Astrocyte (in vitro differentiated cells and primary cell): ENCODE results near the gene UVSSA. TPM values are rescaled to one million over a fixed set of nuclear protein-coding genes. Genes with fewer than 3 reads are reported as not detected.
A peak's percentile ranks its signal among the peaks of the same experiment; 100 is the strongest.

Source experiments
- DNase-seq: peaks from one replicate; pipeline ENCODE4 v3.0.0-alpha.2; 2010; ENCODE audit warnings: low read depth
- FAIRE-seq: peaks from 2 replicates; lab custom pipeline; 2011; peaks lifted over from hg19 to GRCh38; lab: Jason Lieb, UNC
- H2AFZ ChIP-seq: 2 replicates; pipeline ENCODE4 v1.6.0; 2012; ENCODE audit warnings: low read depth, low read length, inconsistent platforms
- H3K27ac ChIP-seq: 2 replicates; pipeline ENCODE4 v1.5.1; 2011; ENCODE audit warnings: low read depth, low read length, inconsistent platforms
- H3K27me3 ChIP-seq: 2 replicates; pipeline ENCODE4 v1.6.0; 2011; ENCODE audit warnings: low read length, inconsistent platforms; ENCODE audit not compliant: insufficient read depth
- H3K36me3 ChIP-seq: 2 replicates; pipeline ENCODE4 v1.5.1; 2011; ENCODE audit warnings: low read length, inconsistent platforms; ENCODE audit not compliant: insufficient read depth
- H3K4me1 ChIP-seq: 2 replicates; pipeline ENCODE4 v1.5.1; 2011; ENCODE audit warnings: low read length, inconsistent platforms; ENCODE audit not compliant: insufficient read depth
- H3K4me2 ChIP-seq: 2 replicates; pipeline ENCODE4 v1.6.0; 2012; ENCODE audit warnings: low read length, inconsistent platforms
- H3K4me3 ChIP-seq: 2 replicates; pipeline ENCODE4 v1.5.1; 2011; ENCODE audit warnings: low read depth, mild to moderate bottlenecking, low read length, inconsistent platforms; ENCODE audit not compliant: insufficient read depth
- H3K79me2 ChIP-seq: 2 replicates; pipeline ENCODE4 v1.6.0; 2012; ENCODE audit warnings: mild to moderate bottlenecking, low read length, inconsistent platforms; ENCODE audit not compliant: insufficient read depth
- H3K9ac ChIP-seq: 2 replicates; pipeline ENCODE4 v1.6.0; 2012; ENCODE audit warnings: mild to moderate bottlenecking, low read length, inconsistent platforms
- H3K9me3 ChIP-seq: 2 replicates; pipeline ENCODE4 v1.5.1; 2012; ENCODE audit warnings: low read depth, mild to moderate bottlenecking, low read length, inconsistent platforms; ENCODE audit not compliant: insufficient read depth
- H4K20me1 ChIP-seq: 2 replicates; pipeline ENCODE4 v1.6.0; 2012; ENCODE audit warnings: low read length, inconsistent platforms; ENCODE audit not compliant: insufficient read depth
- H3K27ac Mint-ChIP-seq: one replicate; pipeline ENCODE4 v1.8.0; 2021; ENCODE audit warnings: mild to moderate bottlenecking, mixed read lengths; ENCODE audit not compliant: unreplicated experiment
- H3K27me3 Mint-ChIP-seq: one replicate; pipeline ENCODE4 v1.8.0; 2021; ENCODE audit warnings: low read depth, mixed read lengths; ENCODE audit not compliant: unreplicated experiment
- H3K36me3 Mint-ChIP-seq: one replicate; pipeline ENCODE4 v1.8.0; 2021; ENCODE audit warnings: low read depth, mixed read lengths; ENCODE audit not compliant: unreplicated experiment
- H3K4me1 Mint-ChIP-seq: one replicate; pipeline ENCODE4 v1.8.0; 2021; ENCODE audit warnings: low read depth, mixed read lengths; ENCODE audit not compliant: unreplicated experiment
- H3K4me3 Mint-ChIP-seq: one replicate; pipeline ENCODE4 v1.8.0; 2021; ENCODE audit warnings: mild to moderate bottlenecking, moderate library complexity, mixed read lengths; ENCODE audit not compliant: unreplicated experiment
- H3K9me3 Mint-ChIP-seq: one replicate; pipeline ENCODE4 v1.8.0; 2021; ENCODE audit warnings: mild to moderate bottlenecking, mixed read lengths; ENCODE audit not compliant: unreplicated experiment
- EZH2 ChIP-seq: IDR thresholded peaks from 2 replicates; pipeline ENCODE4 v1.6.1; 2012; ENCODE audit warnings: mild to moderate bottlenecking, low read length, inconsistent platforms; ENCODE audit not compliant: insufficient read depth
- total RNA-seq: library from RNA; stranded (reverse); gene quantifications from 2 replicates; pipeline ENCODE4 v1.2.1, GENCODE V29; 2021
- TF ChIP-seq, protein P1 (sequence below): IDR thresholded peaks from 2 replicates; pipeline ENCODE4 v1.5.1; 2011; ENCODE audit warnings: low read depth, mild to moderate bottlenecking, inconsistent platforms, low read length, moderate library complexity; ENCODE audit not compliant: insufficient read depth

UVSSA gene
- total RNA-seq, 1 donor from 2014 or later = 14.8 TPM

DNA sequence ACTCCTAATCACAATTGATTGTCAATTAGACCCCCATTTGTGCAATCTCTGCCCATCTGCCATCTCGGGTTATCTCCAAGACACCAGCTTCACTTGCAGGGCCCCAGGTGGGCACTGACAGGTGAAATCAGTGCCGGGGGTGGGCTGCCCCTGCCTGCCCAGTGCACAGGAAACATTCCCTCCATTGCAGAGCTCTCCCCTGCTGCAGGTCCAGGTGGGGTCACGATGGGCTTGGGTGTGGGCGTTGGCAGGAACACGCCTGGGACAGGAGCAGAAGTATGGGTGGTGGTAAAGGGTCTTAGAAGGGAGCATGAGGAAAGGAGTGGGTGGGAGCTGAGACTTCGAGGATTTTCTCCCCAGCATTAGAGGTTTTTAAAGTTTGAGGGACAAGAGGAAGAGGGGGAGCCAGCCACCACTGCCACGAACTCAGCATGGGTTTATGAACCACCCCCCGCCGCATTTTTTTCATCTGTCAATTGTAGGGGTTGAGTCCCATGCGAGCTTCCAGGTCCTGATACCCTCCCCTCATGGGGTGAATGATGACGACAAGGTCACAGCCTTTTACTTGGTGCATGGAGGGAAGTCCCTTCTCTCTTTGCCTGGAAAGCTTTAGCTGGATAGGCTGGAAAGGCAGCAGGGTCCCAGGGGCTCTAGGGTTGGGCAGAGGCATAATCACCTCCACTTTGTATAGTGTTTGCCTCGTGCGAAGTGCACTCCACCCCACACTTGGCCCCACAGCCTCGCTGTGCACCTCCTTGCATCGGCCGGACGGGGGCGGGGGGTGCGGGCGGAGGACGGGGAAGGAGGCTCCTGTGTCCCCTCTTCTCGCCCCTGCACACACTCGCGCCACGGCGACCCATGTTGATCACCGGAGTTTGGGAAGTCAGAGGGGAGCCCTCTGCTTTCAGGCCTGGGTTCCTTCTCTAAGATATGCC lies 62.8 kb downstream of the UVSSA start:
- Histone ChIP-seq H3K9me3 (no peaks in the 10 kb centered on the region), H3K36me3 (no peaks in the 10 kb centered on the region), H3K9ac (no peak overlapping the region), H3K4me1 (no peaks in the 10 kb centered on the region), H4K20me1 (peaks cover 8% of the 10 kb centered on the region), H2AFZ (no peak overlapping the region), H3K4me2 (no peak overlapping the region), H3K4me3 (no peak overlapping the region), H3K79me2 (no peaks in the 10 kb centered on the region), H3K27me3 (peaks cover 48% of the 10 kb centered on the region), H3K27ac (no peak overlapping the region)
- Mint-ChIP-seq H3K27ac (no peak overlapping the region), H3K9me3 (peaks cover 10% of the 10 kb centered on the region), H3K4me1 (no peaks in the 10 kb centered on the region), H3K27me3 (peaks cover 56% of the 10 kb centered on the region), H3K4me3 (no peak overlapping the region), H3K36me3 (no peaks in the 10 kb centered on the region)
- FAIRE-seq = no peak
- TF ChIP-seq EZH2 = no peak
- TF ChIP-seq, protein P1, sequence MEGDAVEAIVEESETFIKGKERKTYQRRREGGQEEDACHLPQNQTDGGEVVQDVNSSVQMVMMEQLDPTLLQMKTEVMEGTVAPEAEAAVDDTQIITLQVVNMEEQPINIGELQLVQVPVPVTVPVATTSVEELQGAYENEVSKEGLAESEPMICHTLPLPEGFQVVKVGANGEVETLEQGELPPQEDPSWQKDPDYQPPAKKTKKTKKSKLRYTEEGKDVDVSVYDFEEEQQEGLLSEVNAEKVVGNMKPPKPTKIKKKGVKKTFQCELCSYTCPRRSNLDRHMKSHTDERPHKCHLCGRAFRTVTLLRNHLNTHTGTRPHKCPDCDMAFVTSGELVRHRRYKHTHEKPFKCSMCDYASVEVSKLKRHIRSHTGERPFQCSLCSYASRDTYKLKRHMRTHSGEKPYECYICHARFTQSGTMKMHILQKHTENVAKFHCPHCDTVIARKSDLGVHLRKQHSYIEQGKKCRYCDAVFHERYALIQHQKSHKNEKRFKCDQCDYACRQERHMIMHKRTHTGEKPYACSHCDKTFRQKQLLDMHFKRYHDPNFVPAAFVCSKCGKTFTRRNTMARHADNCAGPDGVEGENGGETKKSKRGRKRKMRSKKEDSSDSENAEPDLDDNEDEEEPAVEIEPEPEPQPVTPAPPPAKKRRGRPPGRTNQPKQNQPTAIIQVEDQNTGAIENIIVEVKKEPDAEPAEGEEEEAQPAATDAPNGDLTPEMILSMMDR = no peak
- no peak for DNase-seq

DNA sequence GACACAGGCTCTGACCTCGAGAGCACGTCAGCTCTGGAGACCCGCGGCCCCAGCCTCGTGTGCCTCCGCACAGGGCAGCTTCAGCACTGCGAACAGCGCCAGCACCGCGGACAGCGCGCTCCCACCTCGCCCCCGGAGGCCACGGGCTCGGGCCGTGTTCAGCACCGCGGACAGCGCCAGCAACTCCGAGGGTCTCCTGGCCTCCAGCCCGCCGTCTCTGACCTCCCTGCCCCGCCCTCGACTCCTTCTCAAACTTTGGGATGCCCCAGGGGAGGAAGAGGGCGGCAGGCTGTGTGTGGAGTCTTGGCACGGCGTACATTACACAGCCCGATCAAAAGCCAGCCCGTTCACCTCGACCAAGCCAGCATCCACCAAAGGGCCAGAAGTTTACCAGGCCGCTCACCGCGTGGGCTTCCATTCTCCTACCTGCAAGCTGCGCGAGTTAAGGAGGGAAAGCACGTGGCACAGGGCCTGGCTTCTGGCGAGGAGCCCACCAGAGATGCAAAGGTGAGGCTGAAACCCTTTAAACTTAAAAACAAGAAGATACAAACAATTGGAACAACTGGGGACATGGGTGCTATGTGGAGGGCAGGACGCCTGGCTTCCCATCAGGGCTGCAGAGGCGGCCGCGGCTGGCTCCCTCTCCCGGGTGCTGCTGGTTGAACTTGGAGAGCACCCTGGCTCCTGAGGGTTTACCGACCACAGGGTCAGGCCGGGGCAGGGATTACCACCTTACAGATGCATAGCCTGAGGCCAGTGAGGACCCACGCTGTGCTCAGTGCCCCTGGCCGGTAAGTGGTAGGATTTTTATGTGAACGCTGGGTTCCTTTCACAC lies 63.7 kb downstream of the UVSSA start:
- Histone ChIP-seq H3K27me3 (peaks cover 49% of the 10 kb centered on the region), H3K79me2 (no peaks in the 10 kb centered on the region), H3K27ac (no peak overlapping the region), H4K20me1 (peaks cover 8% of the 10 kb centered on the region), H3K4me3 (no peak overlapping the region), H3K9me3 (no peaks in the 10 kb centered on the region), H3K4me1 (no peaks in the 10 kb centered on the region), H3K4me2 (no peak overlapping the region), H3K9ac (no peak overlapping the region), H3K36me3 (no peaks in the 10 kb centered on the region), H2AFZ (no peak overlapping the region)
- Mint-ChIP-seq H3K36me3 (no peaks in the 10 kb centered on the region), H3K27ac (no peak overlapping the region), H3K27me3 (peaks cover 56% of the 10 kb centered on the region), H3K9me3 (peaks cover 6% of the 10 kb centered on the region), H3K4me3 (no peak overlapping the region), H3K4me1 (no peaks in the 10 kb centered on the region)
- peak; percentile 10 for DNase-seq
- TF ChIP-seq EZH2 = peak; percentile 44
- TF ChIP-seq, protein P1 = no peak
- FAIRE-seq = no peak
